DND-41 (cell line): ENCODE measurements around the gene RAB30.

Experiments
- ATAC-seq: fragments of 200-7000 bp; cut with Tn5 transposase; 3 replicates; pipeline ENCODE4 v1.9.1; 2021; ENCODE audit warnings: low read depth; ENCODE audit not compliant: insufficient read depth
- DNase-seq: peaks from one replicate; pipeline ENCODE4 v3.0.0-alpha.2; 2020
- H2AFZ ChIP-seq: 2 replicates; pipeline ENCODE4 v1.6.0; 2012; ENCODE audit warnings: low read depth, low read length
- H3K27ac ChIP-seq: 2 replicates; pipeline ENCODE4 v1.5.1; 2012; ENCODE audit warnings: low read length, inconsistent platforms
- H3K27me3 ChIP-seq: fragments of 200-600 bp; sonication (generic); 2 replicates; pipeline ENCODE4 v1.6.0; 2012; ENCODE audit warnings: low read length, mild to moderate bottlenecking, inconsistent platforms; ENCODE audit not compliant: insufficient read depth, poor library complexity
- H3K36me3 ChIP-seq: 2 replicates; pipeline ENCODE4 v1.5.1; 2012; ENCODE audit warnings: low read length, inconsistent platforms; ENCODE audit not compliant: insufficient read depth
- H3K4me1 ChIP-seq: 2 replicates; pipeline ENCODE4 v1.5.1; 2012; ENCODE audit warnings: mild to moderate bottlenecking, low read length; ENCODE audit not compliant: insufficient read depth
- H3K4me2 ChIP-seq: 2 replicates; pipeline ENCODE4 v1.6.0; 2012; ENCODE audit warnings: mild to moderate bottlenecking, moderate library complexity, low read length, inconsistent platforms; ENCODE audit not compliant: insufficient read depth
- H3K4me3 ChIP-seq, 2 experiments: fragments of 200-600 bp in 1 of 2; shearing (Covaris generic) in 1 of 2; 2 replicates each; pipeline ENCODE4 v1.5.1; 2012 to 2016; ENCODE audit warnings: inconsistent platforms in 2 of 2, low read length in 2 of 2, mild to moderate bottlenecking in 2 of 2, low read depth in 1 of 2, moderate library complexity in 1 of 2
- H3K79me2 ChIP-seq: 2 replicates; pipeline ENCODE4 v1.6.0; 2012; ENCODE audit warnings: low read length, inconsistent platforms; ENCODE audit not compliant: insufficient read depth
- H3K9ac ChIP-seq: 2 replicates; pipeline ENCODE4 v1.6.0; 2012; ENCODE audit warnings: low read depth, mild to moderate bottlenecking, inconsistent platforms, low read length, moderate library complexity
- H3K9me3 ChIP-seq: 2 replicates; pipeline ENCODE4 v1.5.1; 2012; ENCODE audit warnings: low read length, moderate library complexity, mild to moderate bottlenecking, inconsistent platforms; ENCODE audit not compliant: insufficient read depth, severe bottlenecking
- H4K20me1 ChIP-seq: 2 replicates; pipeline ENCODE4 v1.6.0; 2012; ENCODE audit warnings: low read length; ENCODE audit not compliant: insufficient read depth
- CTCF ChIP-seq: IDR thresholded peaks from 2 replicates; pipeline ENCODE4 v1.5.1; 2012; ENCODE audit warnings: borderline replicate concordance, low read length, moderate library complexity, mild to moderate bottlenecking; ENCODE audit not compliant: poor library complexity, severe bottlenecking; ENCODE audit errors: extremely low read depth
- EZH2 ChIP-seq: IDR thresholded peaks from 3 replicates; pipeline ENCODE4 v1.6.1; 2012; ENCODE audit warnings: borderline replicate concordance, low read depth, mild to moderate bottlenecking, moderate library complexity, low read length, inconsistent platforms; ENCODE audit not compliant: severe bottlenecking

The RAB30 gene

DNA sequence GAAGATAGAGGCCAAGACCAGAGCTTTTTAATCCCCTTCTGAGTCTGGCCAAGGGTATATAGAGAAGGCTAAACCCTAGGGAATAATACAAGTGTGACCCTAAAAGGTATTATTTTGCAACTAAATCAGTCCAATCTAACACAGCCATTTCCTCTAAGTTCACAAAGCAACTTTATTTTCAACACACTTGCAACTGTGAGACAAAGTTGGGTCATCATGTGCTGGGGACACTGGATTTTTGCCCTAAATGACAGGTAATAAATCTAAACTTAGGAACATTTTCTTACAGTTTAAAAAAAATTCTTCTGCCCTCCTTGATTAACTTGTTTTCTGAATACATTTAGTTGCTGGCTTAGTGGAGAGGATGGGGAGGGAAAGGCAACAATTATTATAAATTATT lies 91.9 kb downstream of the RAB30 start:
- Histone ChIP-seq H3K27ac (no peak overlapping the region), H4K20me1 (no peaks in the 10 kb centered on the region), H3K9ac (no peak overlapping the region), H3K4me2 (no peak overlapping the region), H2AFZ (no peak overlapping the region), H3K4me3 (no peak overlapping the region), H3K36me3 (no peaks in the 10 kb centered on the region), H3K79me2 (no peaks in the 10 kb centered on the region), H3K9me3 (no peaks in the 10 kb centered on the region), H3K27me3 (no peaks in the 10 kb centered on the region), H3K4me1 (no peaks in the 10 kb centered on the region)
- DNase-seq (no peak), ATAC-seq (no peak)
- no peak for TF ChIP-seq EZH2
- no peak for TF ChIP-seq CTCF

DNA sequence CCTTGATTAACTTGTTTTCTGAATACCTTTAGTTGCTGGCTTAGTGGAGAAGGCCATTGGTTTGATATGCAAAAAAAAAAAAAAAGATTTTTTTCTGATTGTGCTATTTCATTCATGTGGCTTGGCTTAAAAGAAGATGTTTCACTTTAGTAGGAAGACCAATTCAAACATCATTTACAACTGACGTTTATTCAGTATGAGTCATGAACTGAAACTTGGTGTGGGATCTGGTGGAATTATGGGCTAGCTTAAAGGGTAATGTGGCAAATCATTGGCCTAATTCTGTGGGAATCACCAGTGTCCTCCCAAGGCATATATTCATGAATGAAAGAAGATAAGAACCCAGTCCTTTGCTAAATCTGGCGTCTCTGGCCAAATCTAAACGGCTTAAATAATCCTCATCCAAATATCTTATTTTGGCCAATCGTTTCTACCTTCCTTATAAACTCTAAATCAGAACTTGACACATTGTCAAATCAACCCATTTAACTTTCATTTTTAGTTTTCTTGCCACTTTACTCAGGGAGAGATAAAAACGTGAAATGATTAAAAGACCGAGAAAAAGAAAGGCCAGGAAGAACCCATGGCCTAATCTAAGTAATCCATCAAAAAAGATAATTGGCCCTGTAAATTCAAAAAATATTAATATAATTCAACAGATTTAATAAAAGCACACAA lies 93.1 kb downstream of the RAB30 start:
- no peaks in the 10 kb centered on the region for H3K27me3 ChIP-seq
- H3K9ac ChIP-seq = no peak overlapping the region
- TF ChIP-seq EZH2 = no peak
- H3K79me2 ChIP-seq = no peaks in the 10 kb centered on the region
- no peak overlapping the region for H3K4me3 ChIP-seq
- no peak overlapping the region for H3K4me2 ChIP-seq
- H3K27ac ChIP-seq = no peak overlapping the region
- DNase-seq = no peak
- no peaks in the 10 kb centered on the region for H4K20me1 ChIP-seq
- no peak overlapping the region for H2AFZ ChIP-seq
- ATAC-seq = no peak
- H3K9me3 ChIP-seq = no peaks in the 10 kb centered on the region
- no peaks in the 10 kb centered on the region for H3K36me3 ChIP-seq
- no peaks in the 10 kb centered on the region for H3K4me1 ChIP-seq

GRCh38 chr11:82976786-82977185 lies 94.9 kb downstream of the RAB30 start:
- no peaks in the 10 kb centered on the region for H4K20me1 ChIP-seq
- no peaks in the 10 kb centered on the region for H3K9me3 ChIP-seq
- no peak for ATAC-seq
- no peaks in the 10 kb centered on the region for H3K27me3 ChIP-seq
- TF ChIP-seq EZH2 (no peak), CTCF (no peak)
- H3K79me2 ChIP-seq = no peaks in the 10 kb centered on the region
- H2AFZ ChIP-seq = no peak overlapping the region
- no peak overlapping the region for H3K4me2 ChIP-seq
- no peak overlapping the region for H3K4me3 ChIP-seq
- no peak overlapping the region for H3K27ac ChIP-seq
- H3K36me3 ChIP-seq = no peaks in the 10 kb centered on the region
- no peaks in the 10 kb centered on the region for H3K4me1 ChIP-seq
- no peak for DNase-seq
- H3K9ac ChIP-seq = no peak overlapping the region

DNA sequence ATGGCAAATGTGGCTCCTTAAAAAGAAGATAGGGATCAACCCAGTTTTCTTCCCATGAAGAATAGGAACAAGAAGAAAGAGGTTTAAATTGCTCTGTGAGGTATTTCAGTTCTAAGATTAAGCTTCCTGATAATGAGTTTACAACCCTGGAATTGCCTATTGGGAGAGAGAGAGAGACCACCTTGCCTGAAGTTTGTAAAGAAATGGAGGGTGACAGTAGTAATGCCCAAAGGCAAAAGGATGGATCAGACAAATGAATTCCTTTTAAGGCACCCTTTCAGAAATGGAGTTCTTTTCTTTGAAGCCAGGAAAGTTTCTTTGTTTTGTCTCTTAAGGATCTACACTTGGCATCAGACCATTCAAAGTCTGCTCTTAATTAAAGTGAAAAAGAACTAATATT lies 95.8 kb downstream of the RAB30 start:
- no peak overlapping the region for H3K4me2 ChIP-seq

More for the DNA sequence above, 95.8 kb downstream of the RAB30 start:
- H4K20me1 ChIP-seq = no peaks in the 10 kb centered on the region
- DNase-seq = no peak
- no peak overlapping the region for H3K27ac ChIP-seq
- H3K4me3 ChIP-seq = no peak overlapping the region
- no peak for TF ChIP-seq EZH2
- TF ChIP-seq CTCF = no peak
- H2AFZ ChIP-seq = no peak overlapping the region
- H3K9me3 ChIP-seq = no peaks in the 10 kb centered on the region
- no peaks in the 10 kb centered on the region for H3K4me1 ChIP-seq
- H3K27me3 ChIP-seq = no peaks in the 10 kb centered on the region
- H3K9ac ChIP-seq = no peak overlapping the region
- H3K79me2 ChIP-seq = no peaks in the 10 kb centered on the region
- no peaks in the 10 kb centered on the region for H3K36me3 ChIP-seq
- no peak for ATAC-seq
